Activated CD4-positive, alpha-beta T cell treated with anti-CD3 and anti-CD28 coated beads, Interleukin-2, amount 50 U/mL, for 16 hours (primary cell): ENCODE results near the gene PPP4C.

Source experiments
- DNase-seq: peaks from one replicate; pipeline ENCODE4 v3.0.0-alpha.2; 2020

The PPP4C gene

GRCh38 chr16:30083216-30084055 lies 7.6 kb downstream of the PPP4C start:
- no peak for DNase-seq

- no peak for DNase-seq
Observed at GRCh38 chr16:30084096-30084815, 8.5 kb downstream of the PPP4C start.

GRCh38 chr16:30084816-30085159 lies 9.0 kb downstream of the PPP4C start:
- no peak for DNase-seq

- no peak for DNase-seq
Observed at GRCh38 chr16:30085247-30085646, 9.5 kb downstream of the PPP4C start.

GRCh38 chr16:30085820-30086219 lies 10.0 kb downstream of the PPP4C start:
- DNase-seq = no peak

- no peak for DNase-seq
Observed at GRCh38 chr16:30086291-30087140, 10.7 kb downstream of the PPP4C start.

- no peak for DNase-seq
Observed at GRCh38 chr16:30087181-30087898, 11.5 kb downstream of the PPP4C start.

GRCh38 chr16:30088237-30088831 lies 12.5 kb downstream of the PPP4C start:
- DNase-seq = no peak

GRCh38 chr16:30088832-30089624 lies 13.2 kb downstream of the PPP4C start:
- DNase-seq = no peak

- DNase-seq = no peak
Observed at GRCh38 chr16:30090610-30091331, 15.0 kb downstream of the PPP4C start.

GRCh38 chr16:30091474-30092372 lies 15.9 kb downstream of the PPP4C start, which contains the start of gene TBX6:
TSS of gene TBX6 (minus strand) at chr16:30091924. CDS start at chr16:30091193, 731 bp downstream.
- DNase-seq = peak; percentile 96

- peak; percentile 89 for DNase-seq
Observed at GRCh38 chr16:30092373-30093010, 16.7 kb downstream of the PPP4C start.

- no peak for DNase-seq
Observed at GRCh38 chr16:30094541-30095165, 18.9 kb downstream of the PPP4C start.

GRCh38 chr16:30095166-30096078 lies 19.6 kb downstream of the PPP4C start:
- no peak for DNase-seq

GRCh38 chr16:30096105-30096861 lies 20.5 kb downstream of the PPP4C start, which contains the start of gene YPEL3:
TSS of gene YPEL3 (minus strand) at chr16:30096213. CDS start at chr16:30095482, 731 bp downstream.
- peak; percentile 87 for DNase-seq

- DNase-seq = no peak
Observed at GRCh38 chr16:30096862-30097563, 21.2 kb downstream of the PPP4C start.
